GM18517 (cell line): ENCODE results near the gene CAMKK1.
A peak's percentile ranks its signal among the peaks of the same experiment; 100 is the strongest.

Experiments
- ATAC-seq: cut with Tn5 transposase; IDR thresholded peaks from one replicate; pipeline ENCODE4 v1.9.1; 2021; ENCODE audit warnings: mild to moderate bottlenecking, moderate library complexity; ENCODE audit not compliant: unreplicated experiment

The CAMKK1 gene

GRCh38 chr17:3897731-3898130, 4.9 kb upstream of the CAMKK1 start:
- ATAC-seq = no peak

GRCh38 chr17:3896968-3897235, 4.0 kb upstream of the CAMKK1 start:
- no peak for ATAC-seq

GRCh38 chr17:3896108-3896967, 3.5 kb upstream of the CAMKK1 start:
- ATAC-seq = no peak

GRCh38 chr17:3895354-3895753, 2.5 kb upstream of the CAMKK1 start:
- ATAC-seq = no peak

- no peak for ATAC-seq
Observed at GRCh38 chr17:3894911-3895343, 2.1 kb upstream of the CAMKK1 start.

- ATAC-seq = no peak
Observed at GRCh38 chr17:3894188-3894587, 1.3 kb upstream of the CAMKK1 start.

GRCh38 chr17:3893720-3894116, 865 bp upstream of the CAMKK1 start:
- ATAC-seq = no peak

- ATAC-seq = peak; percentile 21
Observed at GRCh38 chr17:3892095-3892998, 506 bp downstream of the CAMKK1 start.

- ATAC-seq = no peak
Observed at GRCh38 chr17:3891626-3892094, 1.2 kb downstream of the CAMKK1 start.

- no peak for ATAC-seq
Observed at GRCh38 chr17:3890878-3891219, 2.0 kb downstream of the CAMKK1 start.

GRCh38 chr17:3890082-3890877, 2.6 kb downstream of the CAMKK1 start:
- ATAC-seq = no peak

- ATAC-seq = no peak
Observed at GRCh38 chr17:3889325-3890012, 3.4 kb downstream of the CAMKK1 start.

- no peak for ATAC-seq
Observed at GRCh38 chr17:3888343-3889171, 4.3 kb downstream of the CAMKK1 start.

- ATAC-seq = no peak
Observed at GRCh38 chr17:3887804-3888203, 5.0 kb downstream of the CAMKK1 start.

- ATAC-seq = no peak
Observed at GRCh38 chr17:3887394-3887793, 5.5 kb downstream of the CAMKK1 start.

- no peak for ATAC-seq
Observed at GRCh38 chr17:3886776-3887175, 6.1 kb downstream of the CAMKK1 start.

GRCh38 chr17:3885970-3886369, 6.9 kb downstream of the CAMKK1 start:
- ATAC-seq = no peak

GRCh38 chr17:3885271-3885670, 7.6 kb downstream of the CAMKK1 start:
- ATAC-seq = no peak

- no peak for ATAC-seq
Observed at GRCh38 chr17:3884188-3884587, 8.7 kb downstream of the CAMKK1 start.

- ATAC-seq = no peak
Observed at GRCh38 chr17:3882276-3882675, 10.6 kb downstream of the CAMKK1 start.
